Measurements from ENCODE around the gene GPNMB. TPM values are rescaled to one million over a fixed set of nuclear protein-coding genes. Genes with fewer than 3 reads are reported as not detected.

The GPNMB gene
- total RNA-seq, 1 donor from 2014 or later, result 49.6 TPM

GRCh38 chr7:23211589-23211988 is 35.0 kb upstream of the GPNMB start:
- no peak overlapping the region for H3K27ac ChIP-seq (ENCODE audit: low read depth, low read length)
- H3K27me3 ChIP-seq (ENCODE audit: control insufficient read depth in 3 of 3, insufficient read depth in 3 of 3, low read length in 3 of 3), result peaks cover 0 to 7% (median 0%) of the 10 kb centered on the region in 3 donors
- no peaks in the 10 kb centered on the region for H3K4me1 ChIP-seq (ENCODE audit: control insufficient read depth in 3 of 3, insufficient read depth in 3 of 3, low read length in 3 of 3)
- H3K9ac ChIP-seq (ENCODE audit: low read depth in 1 of 3, low read length in 3 of 3), result no peak overlapping the region
- H3K9me3 ChIP-seq (ENCODE audit: control insufficient read depth in 3 of 3, low read length in 3 of 3), result no peaks in the 10 kb centered on the region
- H3K36me3 ChIP-seq (ENCODE audit: control insufficient read depth in 3 of 3, insufficient read depth in 3 of 3, low read length in 3 of 3), result no peaks in the 10 kb centered on the region
- H3K4me3 ChIP-seq (ENCODE audit: low read length in 3 of 3), result no peak overlapping the region

GRCh38 chr7:23212395-23212794 is 34.2 kb upstream of the GPNMB start:
- no peak overlapping the region for H3K4me3 ChIP-seq (ENCODE audit: low read length in 3 of 3)
- H3K9me3 ChIP-seq (ENCODE audit: control insufficient read depth in 3 of 3, low read length in 3 of 3), result no peaks in the 10 kb centered on the region
- H3K27me3 ChIP-seq (ENCODE audit: control insufficient read depth in 3 of 3, insufficient read depth in 3 of 3, low read length in 3 of 3), result peaks cover 0 to 7% (median 0%) of the 10 kb centered on the region in 3 donors
- H3K9ac ChIP-seq (ENCODE audit: low read depth in 1 of 3, low read length in 3 of 3), result no peak overlapping the region
- no peak overlapping the region for H3K27ac ChIP-seq (ENCODE audit: low read depth, low read length)
- H3K4me1 ChIP-seq (ENCODE audit: control insufficient read depth in 3 of 3, insufficient read depth in 3 of 3, low read length in 3 of 3), result no peaks in the 10 kb centered on the region
- no peaks in the 10 kb centered on the region for H3K36me3 ChIP-seq (ENCODE audit: control insufficient read depth in 3 of 3, insufficient read depth in 3 of 3, low read length in 3 of 3)

GRCh38 chr7:23212841-23213240 is 33.7 kb upstream of the GPNMB start:
- Histone ChIP-seq H3K36me3 (ENCODE audit: control insufficient read depth in 3 of 3, insufficient read depth in 3 of 3, low read length in 3 of 3) (no peaks in the 10 kb centered on the region), H3K4me3 (ENCODE audit: low read length in 3 of 3) (no peak overlapping the region), H3K4me1 (ENCODE audit: control insufficient read depth in 3 of 3, insufficient read depth in 3 of 3, low read length in 3 of 3) (no peaks in the 10 kb centered on the region), H3K9ac (ENCODE audit: low read depth in 1 of 3, low read length in 3 of 3) (no peak overlapping the region), H3K27me3 (ENCODE audit: control insufficient read depth in 3 of 3, insufficient read depth in 3 of 3, low read length in 3 of 3) (peaks cover 0 to 7% (median 0%) of the 10 kb centered on the region in 3 donors), H3K9me3 (ENCODE audit: control insufficient read depth in 3 of 3, low read length in 3 of 3) (no peaks in the 10 kb centered on the region), H3K27ac (ENCODE audit: low read depth, low read length) (no peak overlapping the region)

GRCh38 chr7:23213755-23214154 is 32.8 kb upstream of the GPNMB start:
- no peaks in the 10 kb centered on the region for H3K36me3 ChIP-seq (ENCODE audit: control insufficient read depth in 3 of 3, insufficient read depth in 3 of 3, low read length in 3 of 3)
- no peak overlapping the region for H3K9ac ChIP-seq (ENCODE audit: low read depth in 1 of 3, low read length in 3 of 3)
- H3K4me3 ChIP-seq (ENCODE audit: low read length in 3 of 3), result no peak overlapping the region
- H3K4me1 ChIP-seq (ENCODE audit: control insufficient read depth in 3 of 3, insufficient read depth in 3 of 3, low read length in 3 of 3), result no peaks in the 10 kb centered on the region
- no peak overlapping the region for H3K27ac ChIP-seq (ENCODE audit: low read depth, low read length)
- no peaks in the 10 kb centered on the region for H3K9me3 ChIP-seq (ENCODE audit: control insufficient read depth in 3 of 3, low read length in 3 of 3)
- peaks cover 0 to 6% (median 0%) of the 10 kb centered on the region in 3 donors for H3K27me3 ChIP-seq (ENCODE audit: control insufficient read depth in 3 of 3, insufficient read depth in 3 of 3, low read length in 3 of 3)

- Histone ChIP-seq H3K9ac (ENCODE audit: low read depth in 1 of 3, low read length in 3 of 3) (no peak overlapping the region), H3K4me1 (ENCODE audit: control insufficient read depth in 3 of 3, insufficient read depth in 3 of 3, low read length in 3 of 3) (no peaks in the 10 kb centered on the region), H3K27ac (ENCODE audit: low read depth, low read length) (no peak overlapping the region), H3K36me3 (ENCODE audit: control insufficient read depth in 3 of 3, insufficient read depth in 3 of 3, low read length in 3 of 3) (no peaks in the 10 kb centered on the region), H3K4me3 (ENCODE audit: low read length in 3 of 3) (no peak overlapping the region), H3K9me3 (ENCODE audit: control insufficient read depth in 3 of 3, low read length in 3 of 3) (no peaks in the 10 kb centered on the region), H3K27me3 (ENCODE audit: control insufficient read depth in 3 of 3, insufficient read depth in 3 of 3, low read length in 3 of 3) (peaks cover 0 to 5% (median 0%) of the 10 kb centered on the region in 3 donors)
Measured at GRCh38 chr7:23214423-23214822, 32.2 kb upstream of the GPNMB start.

GRCh38 chr7:23214938-23215337 is 31.6 kb upstream of the GPNMB start:
- no peak overlapping the region for H3K27ac ChIP-seq (ENCODE audit: low read depth, low read length)
- no peaks in the 10 kb centered on the region for H3K4me1 ChIP-seq (ENCODE audit: control insufficient read depth in 3 of 3, insufficient read depth in 3 of 3, low read length in 3 of 3)
- H3K9ac ChIP-seq (ENCODE audit: low read depth in 1 of 3, low read length in 3 of 3), result no peak overlapping the region
- H3K9me3 ChIP-seq (ENCODE audit: control insufficient read depth in 3 of 3, low read length in 3 of 3), result no peaks in the 10 kb centered on the region
- no peak overlapping the region for H3K4me3 ChIP-seq (ENCODE audit: low read length in 3 of 3)
- H3K36me3 ChIP-seq (ENCODE audit: control insufficient read depth in 3 of 3, insufficient read depth in 3 of 3, low read length in 3 of 3), result no peaks in the 10 kb centered on the region
- peaks cover 0 to 5% (median 0%) of the 10 kb centered on the region in 3 donors for H3K27me3 ChIP-seq (ENCODE audit: control insufficient read depth in 3 of 3, insufficient read depth in 3 of 3, low read length in 3 of 3)

GRCh38 chr7:23216021-23216420 is 30.6 kb upstream of the GPNMB start:
- Histone ChIP-seq H3K9me3 (ENCODE audit: control insufficient read depth in 3 of 3, low read length in 3 of 3) (no peaks in the 10 kb centered on the region), H3K4me3 (ENCODE audit: low read length in 3 of 3) (no peak overlapping the region), H3K36me3 (ENCODE audit: control insufficient read depth in 3 of 3, insufficient read depth in 3 of 3, low read length in 3 of 3) (no peaks in the 10 kb centered on the region), H3K4me1 (ENCODE audit: control insufficient read depth in 3 of 3, insufficient read depth in 3 of 3, low read length in 3 of 3) (no peaks in the 10 kb centered on the region), H3K27ac (ENCODE audit: low read depth, low read length) (no peak overlapping the region), H3K9ac (ENCODE audit: low read depth in 1 of 3, low read length in 3 of 3) (no peak overlapping the region), H3K27me3 (ENCODE audit: control insufficient read depth in 3 of 3, insufficient read depth in 3 of 3, low read length in 3 of 3) (peaks cover 0 to under 1% (median 0%) of the 10 kb centered on the region in 3 donors)

- H3K36me3 ChIP-seq (ENCODE audit: control insufficient read depth in 3 of 3, insufficient read depth in 3 of 3, low read length in 3 of 3), result no peaks in the 10 kb centered on the region
- no peaks in the 10 kb centered on the region for H3K9me3 ChIP-seq (ENCODE audit: control insufficient read depth in 3 of 3, low read length in 3 of 3)
- peaks cover 0 to 5% (median 0%) of the 10 kb centered on the region in 3 donors for H3K4me1 ChIP-seq (ENCODE audit: control insufficient read depth in 3 of 3, insufficient read depth in 3 of 3, low read length in 3 of 3)
- no peak overlapping the region for H3K4me3 ChIP-seq (ENCODE audit: low read length in 3 of 3)
- no peak overlapping the region for H3K9ac ChIP-seq (ENCODE audit: low read depth in 1 of 3, low read length in 3 of 3)
- no peak overlapping the region for H3K27ac ChIP-seq (ENCODE audit: low read depth, low read length)
- no peaks in the 10 kb centered on the region for H3K27me3 ChIP-seq (ENCODE audit: control insufficient read depth in 3 of 3, insufficient read depth in 3 of 3, low read length in 3 of 3)
Measured at GRCh38 chr7:23218196-23218595, 28.4 kb upstream of the GPNMB start.

GRCh38 chr7:23220690-23221305 is 25.8 kb upstream of the GPNMB start:
- Histone ChIP-seq H3K4me1 (ENCODE audit: control insufficient read depth in 3 of 3, insufficient read depth in 3 of 3, low read length in 3 of 3) (peaks cover 0 to 5% (median 0%) of the 10 kb centered on the region in 3 donors), H3K9me3 (ENCODE audit: control insufficient read depth in 3 of 3, low read length in 3 of 3) (no peaks in the 10 kb centered on the region), H3K4me3 (ENCODE audit: low read length in 3 of 3) (no peak overlapping the region), H3K36me3 (ENCODE audit: control insufficient read depth in 3 of 3, insufficient read depth in 3 of 3, low read length in 3 of 3) (no peaks in the 10 kb centered on the region), H3K27me3 (ENCODE audit: control insufficient read depth in 3 of 3, insufficient read depth in 3 of 3, low read length in 3 of 3) (no peaks in the 10 kb centered on the region), H3K27ac (ENCODE audit: low read depth, low read length) (no peak overlapping the region), H3K9ac (ENCODE audit: low read depth in 1 of 3, low read length in 3 of 3) (no peak overlapping the region)

- no peaks in the 10 kb centered on the region for H3K36me3 ChIP-seq (ENCODE audit: control insufficient read depth in 3 of 3, insufficient read depth in 3 of 3, low read length in 3 of 3)
- H3K9ac ChIP-seq (ENCODE audit: low read depth in 1 of 3, low read length in 3 of 3), result no peak overlapping the region
- peaks cover 0 to 5% (median 0%) of the 10 kb centered on the region in 3 donors for H3K4me1 ChIP-seq (ENCODE audit: control insufficient read depth in 3 of 3, insufficient read depth in 3 of 3, low read length in 3 of 3)
- no peaks in the 10 kb centered on the region for H3K9me3 ChIP-seq (ENCODE audit: control insufficient read depth in 3 of 3, low read length in 3 of 3)
- no peak overlapping the region for H3K4me3 ChIP-seq (ENCODE audit: low read length in 3 of 3)
- no peak overlapping the region for H3K27ac ChIP-seq (ENCODE audit: low read depth, low read length)
- no peaks in the 10 kb centered on the region for H3K27me3 ChIP-seq (ENCODE audit: control insufficient read depth in 3 of 3, insufficient read depth in 3 of 3, low read length in 3 of 3)
Measured at GRCh38 chr7:23222439-23223030, 24.0 kb upstream of the GPNMB start.

Data from skeletal muscle tissue (tissue), 4 donors.